IMR-90 (cell line): ENCODE measurements around the gene PPP1R13L.
"Not testable (repeated sequence)": the region's sequence is repeated elsewhere in the genome, so short reads cannot be mapped to it uniquely, and the experiment has no call there.

Experiments used
- ELK1 ChIP-seq: fragments of 150-350 bp; IDR thresholded peaks from 2 replicates; pipeline ENCODE4 v1.6.1; 2016; ENCODE audit warnings: low read depth, mild to moderate bottlenecking, low read length, moderate library complexity, borderline replicate concordance
- POLR2A ChIP-seq: IDR thresholded peaks from 2 replicates; pipeline ENCODE4 v1.6.1; 2012; ENCODE audit warnings: mild to moderate bottlenecking, low read depth, low read length
- USF2 ChIP-seq: fragments of 150-350 bp; IDR thresholded peaks from 2 replicates; pipeline ENCODE4 v1.6.1; 2017; ENCODE audit warnings: mild to moderate bottlenecking, antibody characterized with exemption, low read length, low read depth

GRCh38 chr19:45410330-45410729, 5.5 kb upstream of the PPP1R13L start:
- not testable (repeated sequence) for TF ChIP-seq ELK1, POLR2A, USF2
